Measurements from ENCODE around the gene NUP210. TPM values are rescaled to one million over a fixed set of nuclear protein-coding genes. Genes with fewer than 3 reads are reported as not detected.
A peak's percentile ranks its signal among the peaks of the same experiment; 100 is the strongest.

The NUP210 gene
- total and polyA plus RNA-seq, 4 donors: 9.9 to 38.6 (median 22.9) TPM

DNA sequence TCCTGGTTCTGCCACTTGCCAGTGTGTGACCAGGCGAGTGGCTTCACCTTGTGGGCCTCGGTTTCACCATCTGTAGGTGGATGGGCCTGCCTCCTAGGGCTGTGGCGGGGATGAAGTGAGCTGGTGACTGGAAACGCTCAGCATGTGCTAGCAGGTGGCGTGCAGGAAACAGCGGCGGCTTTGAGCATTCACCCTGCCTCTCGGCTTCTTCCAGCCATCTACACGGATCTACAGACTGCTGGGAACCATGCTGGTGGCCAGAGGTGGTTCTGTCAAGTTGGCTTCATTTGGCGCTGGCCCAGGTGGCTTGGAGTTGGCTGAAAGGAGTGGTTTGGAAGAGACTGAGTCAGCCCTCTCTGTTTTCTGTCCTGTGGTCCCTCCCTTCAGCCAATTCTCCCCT, 106.3 kb downstream of the NUP210 start:
- no peaks in the 10 kb centered on the region for H3K9me3 ChIP-seq (ENCODE audit: control insufficient read depth in 4 of 4, low read length in 3 of 4)
- H3K27me3 ChIP-seq (ENCODE audit: control insufficient read depth in 4 of 4, insufficient read depth in 4 of 4, low read length in 3 of 4): no peaks in the 10 kb centered on the region
- TF ChIP-seq HNF4G (IDR thresholded peaks at IDR 0.05) (no peak), REST (IDR thresholded peaks at IDR 0.05) (no peak), FOXA1 (IDR thresholded peaks at IDR 0.05) (no peak), FOXA2 (IDR thresholded peaks at IDR 0.05) (no peak), NR2F2 (IDR thresholded peaks at IDR 0.05) (no peak), YY1 (IDR thresholded peaks at IDR 0.05) (no peak), GABPA (IDR thresholded peaks at IDR 0.05 in 1 of 2, conservative IDR thresholded peaks at IDR 0.05 in 1 of 2) (no peak), EGR1 (IDR thresholded peaks at IDR 0.05; ENCODE audit: low read depth in 2 of 2) (no peak), RXRA (IDR thresholded peaks at IDR 0.05) (no peak), RAD21 (IDR thresholded peaks at IDR 0.05) (no peak)
- WGBS: 98% methylated on average over 10 of the region's 10 CpGs
- no peak overlapping the region for H3K9ac ChIP-seq (ENCODE audit: low read depth in 1 of 2, low read length in 2 of 2)
- H3K36me3 ChIP-seq (ENCODE audit: control insufficient read depth in 4 of 4, insufficient read depth in 3 of 4, low read depth in 1 of 4, low read length in 3 of 4): peaks cover 10 to 41% (median 25%) of the 10 kb centered on the region in 4 donors
- DNase-seq (ENCODE audit: low spot score): no peak
- H3K4me1 ChIP-seq (ENCODE audit: control insufficient read depth in 4 of 4, insufficient read depth in 4 of 4, low read length in 3 of 4): peaks cover 0 to 6% (median 2%) of the 10 kb centered on the region in 4 donors
- no peak overlapping the region for H3K4me3 ChIP-seq (ENCODE audit: low read depth in 1 of 3, low read length in 3 of 3)
- H3K27ac ChIP-seq (ENCODE audit: low read depth in 1 of 2, low read length in 2 of 2): no peak overlapping the region

GRCh38 chr3:13309004-13309403, 111.1 kb downstream of the NUP210 start:
- Histone ChIP-seq H3K4me1 (ENCODE audit: control insufficient read depth in 4 of 4, insufficient read depth in 4 of 4, low read length in 3 of 4) (peaks cover 0 to 8% (median 3%) of the 10 kb centered on the region in 4 donors), H3K4me3 (ENCODE audit: low read depth in 1 of 3, low read length in 3 of 3) (no peak overlapping the region), H3K27ac (ENCODE audit: low read depth in 1 of 2, low read length in 2 of 2) (no peak overlapping the region), H3K27me3 (ENCODE audit: control insufficient read depth in 4 of 4, insufficient read depth in 4 of 4, low read length in 3 of 4) (no peaks in the 10 kb centered on the region), H3K9me3 (ENCODE audit: control insufficient read depth in 4 of 4, low read length in 3 of 4) (no peaks in the 10 kb centered on the region), H3K9ac (ENCODE audit: low read depth in 1 of 2, low read length in 2 of 2) (no peak overlapping the region), H3K36me3 (ENCODE audit: control insufficient read depth in 4 of 4, insufficient read depth in 3 of 4, low read depth in 1 of 4, low read length in 3 of 4) (peaks cover 0 to 5% (median 1%) of the 10 kb centered on the region in 4 donors)
- TF ChIP-seq TAF1 (conservative IDR thresholded peaks at IDR 0.05) (no peak), MAX (IDR thresholded peaks at IDR 0.05) (no peak), NR2F2 (IDR thresholded peaks at IDR 0.05) (no peak), HNF4G (IDR thresholded peaks at IDR 0.05) (no peak), FOXA2 (IDR thresholded peaks at IDR 0.05) (no peak), GABPA (IDR thresholded peaks at IDR 0.05 in 1 of 2, conservative IDR thresholded peaks at IDR 0.05 in 1 of 2) (no peak), SP1 (IDR thresholded peaks at IDR 0.05) (no peak), CTCF (IDR thresholded peaks at IDR 0.05; ENCODE audit: low read depth, low read length, missing input control) (no peak), YY1 (IDR thresholded peaks at IDR 0.05) (no peak), RXRA (IDR thresholded peaks at IDR 0.05) (peak; percentile 38 to 53), RAD21 (IDR thresholded peaks at IDR 0.05) (peak in 1 of 2 donors; percentile 40), REST (IDR thresholded peaks at IDR 0.05) (no peak), HNF4A (conservative IDR thresholded peaks at IDR 0.05) (peak; percentile 72)
- TF ChIP-seq, protein P1, sequence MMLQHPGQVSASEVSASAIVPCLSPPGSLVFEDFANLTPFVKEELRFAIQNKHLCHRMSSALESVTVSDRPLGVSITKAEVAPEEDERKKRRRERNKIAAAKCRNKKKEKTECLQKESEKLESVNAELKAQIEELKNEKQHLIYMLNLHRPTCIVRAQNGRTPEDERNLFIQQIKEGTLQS (IDR thresholded peaks at IDR 0.05): no peak
- no peak for DNase-seq (ENCODE audit: low spot score)
- WGBS: 43% methylated on average over 3 of the region's 3 CpGs

Measured in liver (tissue), 9 donors.